Upper lobe of right lung (tissue), 1 donor: ENCODE measurements around the gene NUP205. TPM values are rescaled to one million over a fixed set of nuclear protein-coding genes. Genes with fewer than 3 reads are reported as not detected.

Experiments used
- ATAC-seq: fragments of 200-7000 bp; cut with Tn5 transposase; one replicate; pipeline ENCODE4 v1.9.1; 2020; ENCODE audit warnings: mild to moderate bottlenecking, moderate library complexity
- DNase-seq: peaks from one replicate; pipeline ENCODE4 v3.0.0-alpha.2; 2020
- H3K27ac ChIP-seq: fragments of 200-600 bp; one replicate; pipeline ENCODE4 v1.8.0; 2022
- H3K27me3 ChIP-seq: fragments of 200-600 bp; one replicate; pipeline ENCODE4 v1.8.0; 2022; ENCODE audit warnings: mild to moderate bottlenecking
- H3K36me3 ChIP-seq: fragments of 200-600 bp; one replicate; pipeline ENCODE4 v1.8.0; 2022
- H3K4me1 ChIP-seq: fragments of 200-600 bp; one replicate; pipeline ENCODE4 v1.8.0; 2022
- H3K4me3 ChIP-seq: fragments of 200-600 bp; one replicate; pipeline ENCODE4 v1.8.0; 2022; ENCODE audit warnings: mild to moderate bottlenecking
- H3K9me3 ChIP-seq: fragments of 200-600 bp; one replicate; pipeline ENCODE4 v1.8.0; 2022
- CTCF ChIP-seq: fragments of 200-600 bp; IDR thresholded peaks from one replicate; pipeline ENCODE4 v1.8.0; 2022; ENCODE audit warnings: antibody characterized with exemption
- intact Hi-C: fragments of 100-400 bp; cut with DNase I; formaldehyde crosslinking; loops from one replicate; pipeline ENCODE4 v1.11.0; 2022
- total RNA-seq: library from RNA; stranded (reverse); fragmentation: NEBNext Ultra II Directional; extraction: Animal tissue kit (Norgen Biotek cat#: 25700); gene quantifications from one replicate; pipeline ENCODE4 v1.2.1, GENCODE V29; 2021
- donor health status: DM: no; HTN: yes; CAD: no; lungs with severe emphysema.

The NUP205 gene
- total RNA-seq, 1 donor from 2014 or later: 34.3 TPM

- DNase-seq: no peak
- Histone ChIP-seq H3K36me3 (no peaks in the 10 kb centered on the region), H3K27me3 (no peaks in the 10 kb centered on the region), H3K9me3 (no peaks in the 10 kb centered on the region), H3K27ac (peak overlapping the region; percentile 36), H3K4me3 (no peak overlapping the region), H3K4me1 (peaks cover 15% of the 10 kb centered on the region)
- no peak for TF ChIP-seq CTCF
- intact Hi-C loops: no loop called here
- no peak for ATAC-seq
These were observed 101.6 kb downstream of the NUP205 start for GRCh38 chr7:135659159-135659846.

GRCh38 chr7:135661311-135662122 is 103.8 kb downstream of the NUP205 start:
- intact Hi-C loops: no loop called here
- Histone ChIP-seq H3K4me3 (peak overlapping the region; percentile 100), H3K4me1 (peaks cover 15% of the 10 kb centered on the region), H3K27me3 (no peaks in the 10 kb centered on the region), H3K27ac (peak overlapping the region; percentile 96), H3K36me3 (no peaks in the 10 kb centered on the region), H3K9me3 (no peaks in the 10 kb centered on the region)
- DNase-seq (no peak), ATAC-seq (peak; percentile 60)
- no peak for TF ChIP-seq CTCF

DNA sequence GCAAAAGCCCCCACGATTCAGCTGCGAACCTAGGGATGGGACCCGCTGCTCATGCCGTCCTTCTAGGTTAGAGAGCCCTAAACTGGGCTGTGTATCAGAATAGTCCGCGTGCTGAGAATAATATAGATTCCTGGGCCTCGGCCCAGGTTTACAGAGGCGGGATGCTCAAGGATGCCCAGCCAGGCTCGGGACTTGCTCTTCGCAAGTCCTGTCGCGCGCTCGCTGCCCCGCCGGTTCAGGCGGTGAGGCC is 104.3 kb downstream of the NUP205 start:
- Histone ChIP-seq H3K4me1 (peaks cover 15% of the 10 kb centered on the region), H3K27me3 (no peaks in the 10 kb centered on the region), H3K27ac (peak overlapping the region; percentile 96), H3K36me3 (no peaks in the 10 kb centered on the region), H3K9me3 (no peaks in the 10 kb centered on the region), H3K4me3 (peak overlapping the region; percentile 100)
- no peak for DNase-seq
- ATAC-seq: no peak
- intact Hi-C loops: no loop called here
- TF ChIP-seq CTCF: peak; percentile 79

DNA sequence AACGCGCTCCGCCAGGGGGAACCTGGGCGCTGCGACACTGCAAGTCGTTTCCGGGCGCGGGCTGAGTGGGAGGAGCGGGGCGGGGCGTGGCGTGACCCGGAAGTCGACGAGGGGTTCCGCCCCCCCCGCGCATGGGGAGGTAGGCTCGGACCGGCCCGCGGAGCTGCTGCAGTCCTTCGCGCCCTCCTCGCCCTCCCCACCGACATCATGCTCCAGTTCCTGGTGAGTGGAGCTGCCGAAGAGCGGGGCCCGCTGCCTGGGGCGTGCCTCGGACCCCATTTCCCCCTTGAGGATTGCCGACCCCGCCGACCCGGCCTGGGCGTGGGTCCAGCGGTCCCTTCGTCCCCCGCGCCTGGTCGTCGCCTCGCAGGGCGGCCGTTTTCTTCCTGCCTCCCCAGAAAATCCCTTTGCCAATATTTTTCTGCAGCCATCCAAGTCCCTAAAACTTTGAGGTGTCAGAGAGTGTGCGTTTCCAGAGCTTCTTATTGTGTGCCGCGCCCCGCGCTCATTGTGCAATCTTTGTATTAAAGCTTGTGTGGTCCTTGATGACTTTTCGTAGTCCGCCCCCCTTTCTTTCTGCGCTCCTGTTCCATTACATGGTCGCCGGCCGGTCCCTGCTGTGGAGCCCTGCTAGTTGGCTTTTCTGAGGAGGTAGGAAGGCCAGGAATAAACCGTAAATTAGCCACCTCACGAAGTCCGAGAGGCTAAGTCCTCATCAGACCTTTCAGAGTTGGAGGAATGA is 104.8 kb downstream of the NUP205 start, which contains the start of gene STMP1:
STMP1 (plus strand) TSS at position 142 of the 742 bp plus-strand sequence.
- H3K4me3 ChIP-seq: peak within 1 kb of the TSS; percentile 100
- peaks cover 15% of the 10 kb centered on the region for H3K4me1 ChIP-seq
- H3K36me3 ChIP-seq: no peaks in the 10 kb centered on the region
- no peaks in the 10 kb centered on the region for H3K27me3 ChIP-seq
- peak within 1 kb of the TSS; percentile 96 for H3K27ac ChIP-seq
- TF ChIP-seq CTCF: no peak
- peak; percentile 97 for DNase-seq
- intact Hi-C loops: no loop called here
- H3K9me3 ChIP-seq: no peaks in the 10 kb centered on the region
- ATAC-seq: peak; percentile 100

GRCh38 chr7:135664046-135664589 is 106.4 kb downstream of the NUP205 start:
- no peaks in the 10 kb centered on the region for H3K27me3 ChIP-seq
- intact Hi-C loops: no loop called here
- no peak for ATAC-seq
- no peak overlapping the region for H3K27ac ChIP-seq
- no peaks in the 10 kb centered on the region for H3K36me3 ChIP-seq
- H3K9me3 ChIP-seq: no peaks in the 10 kb centered on the region
- no peak for DNase-seq
- peaks cover 15% of the 10 kb centered on the region for H3K4me1 ChIP-seq
- peak overlapping the region; percentile 100 for H3K4me3 ChIP-seq
- no peak for TF ChIP-seq CTCF
